ENCODE data around the gene ZMYND10.

ZMYND10 gene

DNA sequence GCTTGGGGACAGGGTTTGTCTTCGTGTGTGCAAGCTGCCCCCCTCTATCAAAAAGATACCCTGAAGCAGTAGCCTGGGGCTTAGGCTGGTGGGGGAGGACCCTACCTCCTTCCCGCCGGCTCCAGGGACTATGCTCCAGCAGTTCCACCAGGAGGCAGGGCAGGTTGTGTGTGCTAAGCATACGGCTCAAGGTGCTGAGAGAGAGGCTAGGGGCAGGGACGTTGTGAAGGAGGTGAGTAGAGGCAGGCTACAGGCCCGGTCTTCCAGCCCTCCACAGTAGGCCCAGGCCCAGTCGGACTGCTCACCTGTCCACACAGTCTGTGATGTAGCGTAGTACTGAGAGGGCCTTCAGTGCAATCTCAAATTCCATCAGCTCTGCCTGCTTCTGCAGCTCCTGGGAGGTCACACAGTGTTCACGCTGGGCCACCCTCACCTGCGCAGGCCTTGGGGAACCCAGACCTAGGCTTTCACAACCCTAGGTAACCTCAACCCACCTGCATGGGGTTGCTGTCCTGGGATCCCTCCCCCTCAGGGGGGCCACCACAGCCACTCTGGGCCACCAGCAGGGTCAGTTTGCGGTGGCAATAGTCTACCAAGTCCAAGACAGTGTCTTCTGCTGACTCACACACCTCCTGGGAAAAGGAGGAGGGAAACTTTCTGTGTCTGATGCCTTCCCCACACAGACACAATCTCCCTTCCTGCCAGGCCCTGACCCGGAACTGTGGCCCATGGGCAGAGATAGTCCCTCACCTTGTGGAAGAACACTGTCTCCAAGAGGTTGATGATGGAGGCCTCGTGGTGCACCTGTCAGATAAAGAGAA is 2.5 kb downstream of the ZMYND10 start:
- DNase-seq, result no peak

DNA sequence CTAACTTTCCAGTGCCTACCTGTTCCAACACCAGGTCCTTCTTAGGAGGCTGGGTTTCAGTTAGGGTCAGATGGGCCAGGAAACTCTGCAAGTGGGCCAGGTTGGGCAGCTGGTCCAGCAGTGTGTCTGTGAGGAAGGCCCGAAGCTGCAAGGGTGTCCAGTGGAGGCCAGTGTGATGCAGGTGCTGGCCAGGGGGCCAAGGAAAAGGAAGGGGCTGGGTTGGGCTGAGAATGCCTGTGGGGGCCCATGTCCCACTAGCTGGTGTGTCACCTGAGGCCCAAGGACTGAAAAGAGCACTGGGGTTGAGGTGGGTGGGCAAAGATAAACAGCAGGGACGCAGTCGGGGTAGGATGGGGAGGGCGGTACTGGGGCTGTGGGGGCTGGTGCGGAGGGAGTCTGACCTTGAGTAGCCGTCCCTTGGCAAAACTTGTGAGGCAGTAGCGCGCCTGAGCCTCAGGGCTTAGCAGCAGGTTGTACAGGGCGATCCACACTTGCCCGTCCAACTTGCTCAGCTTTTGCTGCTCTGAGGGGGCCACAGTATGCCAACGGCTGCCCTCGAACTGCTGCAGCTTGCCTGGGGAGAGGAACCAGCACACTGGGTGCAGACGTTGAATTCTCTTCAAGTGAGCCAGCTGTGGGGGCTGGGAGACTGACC is 3.4 kb downstream of the ZMYND10 start:
- DNase-seq, result no peak

DNA sequence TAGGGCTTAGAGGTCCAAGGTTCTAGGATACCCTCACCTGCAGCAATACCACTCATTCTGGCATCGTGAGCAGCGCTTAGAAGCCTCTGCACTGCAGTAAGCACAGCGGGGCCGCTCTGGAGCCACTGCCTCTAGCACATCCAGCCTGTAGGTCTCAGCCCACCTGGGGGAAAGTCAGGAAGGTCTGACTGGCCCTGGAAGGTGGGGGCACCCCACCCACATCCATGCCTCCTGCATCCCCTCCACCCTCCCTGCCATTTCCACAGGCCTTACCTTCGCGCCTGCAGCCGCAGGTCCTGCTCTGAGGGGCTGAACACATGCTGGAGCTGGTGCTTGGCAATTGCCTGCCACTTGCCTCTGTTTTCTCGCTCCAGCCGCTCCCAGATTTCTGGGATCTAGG is 4.0 kb downstream of the ZMYND10 start:
- DNase-seq, result peak; percentile 35

DNA sequence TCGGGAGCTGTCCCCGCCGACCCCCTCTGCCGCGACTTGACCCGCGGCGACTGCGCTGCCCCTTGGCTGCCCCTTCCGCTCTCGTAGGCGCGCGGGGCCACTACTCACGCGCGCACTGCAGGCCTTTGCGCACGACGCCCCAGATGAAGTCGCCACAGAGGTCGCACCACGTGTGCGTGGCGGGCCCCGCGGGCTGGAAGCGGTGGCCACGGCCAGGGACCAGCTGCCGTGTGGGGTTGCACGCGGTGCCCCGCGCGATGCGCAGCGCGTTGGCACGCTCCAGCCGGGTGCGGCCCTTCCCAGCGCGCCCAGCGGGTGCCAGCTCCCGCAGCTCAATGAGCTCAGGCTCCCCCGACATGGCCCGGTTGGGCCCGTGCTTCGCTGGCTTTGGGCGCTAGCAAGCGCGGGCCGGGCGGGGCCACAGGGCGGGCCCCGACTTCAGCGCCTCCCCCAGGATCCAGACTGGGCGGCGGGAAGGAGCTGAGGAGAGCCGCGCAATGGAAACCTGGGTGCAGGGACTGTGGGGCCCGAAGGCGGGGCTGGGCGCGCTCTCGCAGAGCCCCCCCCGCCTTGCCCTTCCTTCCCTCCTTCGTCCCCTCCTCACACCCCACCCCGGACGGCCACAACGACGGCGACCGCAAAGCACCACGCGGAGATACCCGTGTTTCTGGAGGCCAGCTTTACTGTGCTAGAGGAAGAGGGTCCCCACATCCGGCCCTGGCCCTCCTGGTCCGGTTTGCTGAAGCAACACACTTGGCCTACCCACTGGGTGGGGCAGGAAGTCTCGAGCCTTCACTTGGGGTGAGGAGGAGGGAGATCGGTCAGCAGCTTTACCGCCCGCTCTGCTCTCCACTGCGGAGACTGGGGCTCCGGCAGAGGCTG is 4.8 kb downstream of the ZMYND10 start, which contains the start of gene RASSF1:
Gene RASSF1, minus strand, starts transcription at position 389 of the 882 bp plus-strand sequence. Its CDS starts 31 bp downstream, at position 358.
- peak; percentile 82 for DNase-seq

DNA sequence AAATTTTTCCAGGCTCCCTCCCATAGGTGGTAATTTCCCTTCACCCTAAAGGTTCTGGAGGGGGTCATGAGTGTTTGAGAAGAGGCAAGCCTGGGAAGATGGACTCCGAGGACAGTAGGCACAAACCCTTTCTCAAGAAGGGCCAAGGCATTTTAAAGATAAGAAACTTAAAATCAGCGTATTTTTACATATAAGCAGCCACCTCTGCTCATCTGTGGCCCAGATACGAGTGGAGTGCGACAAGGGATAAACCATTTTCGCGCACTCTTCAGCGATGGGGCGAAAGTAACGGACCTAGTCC is 5.4 kb downstream of the ZMYND10 start:
- DNase-seq, result no peak

DNA sequence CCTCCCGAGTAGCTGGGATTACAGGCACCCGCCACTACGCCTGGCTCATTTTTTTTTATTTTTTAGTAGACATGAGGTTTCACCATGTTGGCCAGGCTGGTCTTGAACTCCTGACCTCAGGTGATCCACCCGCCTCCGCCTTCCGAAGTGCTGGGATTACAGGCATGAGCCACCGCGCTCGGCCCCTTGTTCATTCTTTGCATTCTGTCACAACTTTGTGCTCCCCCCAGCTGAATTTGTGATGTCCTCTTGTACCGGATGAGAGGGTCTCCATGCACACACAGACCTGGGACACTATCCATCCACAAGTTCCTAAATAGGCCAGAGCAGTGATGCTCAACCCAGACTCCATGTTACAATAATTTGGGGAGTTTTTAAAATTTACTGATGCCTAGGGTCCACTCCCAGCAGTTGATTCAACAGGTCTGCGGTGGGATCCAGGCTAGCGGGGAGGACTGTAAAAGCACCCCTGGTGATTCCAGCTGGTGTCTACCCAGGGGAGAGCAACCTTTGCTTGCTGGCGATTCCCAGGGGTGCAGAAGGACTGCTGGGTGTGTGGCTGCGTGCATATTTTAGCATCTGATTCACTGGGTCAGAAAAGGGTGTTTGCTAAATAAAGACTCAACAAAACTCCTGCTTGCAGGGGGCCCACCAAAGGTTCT is 5.9 kb downstream of the ZMYND10 start:
- no peak for DNase-seq

DNA sequence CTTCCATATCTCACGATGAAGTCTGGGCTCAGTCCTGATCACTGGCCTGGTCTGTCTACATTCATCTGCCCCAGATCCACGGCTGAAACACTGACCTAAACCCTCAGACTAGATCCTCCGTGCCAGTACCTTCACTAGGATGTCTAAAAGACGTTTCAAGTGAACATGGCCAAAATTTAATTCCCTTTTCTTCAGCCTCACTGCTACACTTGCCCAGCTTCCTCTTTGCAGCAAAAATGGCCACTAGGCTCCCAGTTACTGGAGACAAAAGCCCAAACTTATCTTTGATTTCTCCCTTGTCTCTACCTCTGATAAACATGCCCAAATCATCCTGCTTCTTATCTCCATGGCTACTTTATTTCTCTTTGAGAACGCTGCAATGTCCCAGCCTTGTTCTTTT is 6.6 kb downstream of the ZMYND10 start:
- no peak for DNase-seq

DNA sequence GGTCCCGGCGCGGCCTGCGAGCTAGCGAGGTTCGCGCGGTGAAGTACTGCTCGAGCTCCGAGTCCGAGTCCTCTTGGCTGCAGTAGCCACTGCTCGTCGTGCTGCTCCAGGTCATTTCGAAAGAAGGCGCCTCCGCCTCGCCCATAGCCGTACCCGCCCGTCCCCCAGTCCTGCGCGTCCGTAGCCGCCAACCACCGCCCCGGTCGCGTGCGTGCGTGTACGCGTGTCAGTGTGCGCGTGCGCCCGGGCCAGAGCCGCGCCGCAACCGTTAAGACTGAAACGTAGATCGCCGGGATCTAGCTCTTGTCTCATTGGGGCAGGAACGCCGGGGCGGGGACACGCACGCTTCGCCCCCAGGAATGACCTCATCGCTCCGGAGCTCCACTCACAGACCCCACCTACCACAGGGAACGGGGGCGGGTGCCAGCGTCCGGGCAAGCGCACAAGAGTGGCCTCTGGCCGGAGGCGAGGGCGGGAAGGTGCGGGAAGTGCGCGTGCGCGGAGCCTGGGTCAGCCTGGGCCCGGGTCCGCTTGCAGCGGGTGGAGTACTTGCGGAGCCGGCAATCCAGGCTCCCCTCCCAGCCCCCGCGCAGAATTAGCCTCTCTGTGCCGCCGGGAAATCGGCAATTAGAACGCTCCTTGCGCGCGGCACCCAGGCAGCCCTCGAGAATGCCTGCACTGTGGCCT is 8.2 kb downstream of the ZMYND10 start:
- peak; percentile 98 for DNase-seq

DNA sequence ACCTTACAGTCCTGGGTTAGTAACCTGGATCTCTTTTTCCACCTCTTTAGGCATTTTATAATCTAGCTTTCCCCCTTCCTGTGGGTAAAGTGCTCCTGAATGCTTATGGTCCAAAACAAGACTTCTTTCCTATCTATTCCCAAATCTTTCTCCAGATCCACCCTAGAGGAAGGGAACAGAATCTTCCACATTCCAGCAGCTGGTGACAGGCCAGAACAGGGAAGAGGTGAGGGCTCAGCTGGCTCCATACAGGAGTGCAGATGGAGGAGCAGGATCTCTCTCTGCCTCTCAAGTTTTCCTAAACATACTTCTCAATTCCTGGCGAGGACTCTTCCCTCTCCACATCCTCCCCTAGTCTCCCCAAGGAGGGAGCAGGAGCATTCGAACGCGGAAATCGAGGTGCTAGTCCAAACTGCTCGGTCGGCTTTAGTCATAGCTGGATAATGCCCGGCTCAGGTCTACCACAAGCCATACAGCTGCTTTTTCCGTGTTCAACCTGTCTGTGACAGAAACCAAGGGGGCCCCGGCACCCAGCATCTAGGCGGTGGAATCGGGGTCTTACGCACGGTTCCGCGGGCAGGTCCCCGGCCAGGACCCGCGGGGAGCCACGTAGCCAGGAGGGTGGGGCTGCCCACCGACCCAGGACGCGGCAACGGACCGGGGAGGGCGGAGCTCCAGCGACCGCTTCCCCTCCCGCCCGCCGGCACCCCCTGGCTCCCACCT is 8.9 kb downstream of the ZMYND10 start:
- peak; percentile 69 for DNase-seq

DNA sequence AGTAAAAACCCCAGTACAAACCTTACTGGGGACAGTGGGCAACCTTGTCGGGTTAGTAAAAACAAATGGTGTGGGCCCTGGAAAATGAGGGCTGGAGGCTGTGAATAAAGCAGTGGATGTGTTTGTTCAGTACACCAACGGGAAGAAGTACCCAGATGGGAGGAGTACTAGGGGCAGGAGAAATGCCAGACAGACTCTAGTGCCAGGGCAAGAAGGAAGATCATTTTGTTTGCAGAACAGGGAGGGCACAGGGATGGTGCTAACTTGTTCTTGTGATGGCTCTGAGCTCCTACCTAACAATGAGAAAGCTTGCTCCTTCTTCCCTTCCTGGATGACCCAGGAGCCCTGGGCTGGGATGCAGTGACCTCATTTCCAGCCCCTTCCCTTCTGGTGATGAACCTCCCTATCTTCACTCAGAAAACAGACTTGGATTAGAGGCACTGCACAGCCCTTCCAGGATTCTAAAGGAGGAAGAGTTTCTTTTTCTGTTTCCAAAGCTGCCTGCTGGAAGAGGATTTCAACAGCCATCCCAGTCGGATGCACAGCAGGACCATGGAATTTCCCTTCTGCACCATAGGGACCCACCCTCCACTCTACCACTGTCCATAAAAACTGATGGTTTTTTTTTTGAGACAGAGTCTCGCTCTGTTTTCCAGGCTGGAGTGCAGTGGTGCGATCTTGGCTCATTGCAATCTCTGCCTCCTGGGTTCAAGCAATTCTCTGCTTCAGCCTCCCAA is 11.0 kb downstream of the ZMYND10 start:
- DNase-seq, result no peak

DNA sequence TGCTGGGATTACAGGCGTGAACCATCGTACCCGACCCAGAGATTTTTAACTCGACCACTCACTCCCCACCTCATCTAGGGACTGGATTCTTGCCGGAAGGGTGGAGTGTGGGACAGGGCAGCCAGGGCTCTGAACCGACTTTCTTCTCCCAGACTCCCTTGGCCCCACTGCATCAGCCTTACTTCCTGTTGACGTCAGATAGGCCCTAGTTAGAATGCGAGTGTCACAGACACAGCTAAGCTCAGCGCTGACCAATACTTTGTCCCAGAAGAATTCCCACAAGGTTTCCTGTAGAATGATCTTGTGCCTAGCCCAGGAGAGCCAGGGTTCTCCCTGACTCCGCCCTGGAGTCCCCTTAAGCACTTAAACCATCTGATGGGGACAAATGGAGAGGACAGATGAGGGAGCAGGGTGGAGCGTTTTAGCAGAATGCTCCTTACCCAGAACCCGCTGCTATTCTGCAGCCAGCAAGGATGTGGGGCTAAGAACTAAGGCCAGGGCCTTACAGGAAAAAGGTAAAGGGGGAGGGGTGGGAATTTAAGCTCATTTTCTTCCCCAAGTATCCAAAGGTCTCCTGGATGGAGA is 11.7 kb downstream of the ZMYND10 start:
- no peak for DNase-seq

DNA sequence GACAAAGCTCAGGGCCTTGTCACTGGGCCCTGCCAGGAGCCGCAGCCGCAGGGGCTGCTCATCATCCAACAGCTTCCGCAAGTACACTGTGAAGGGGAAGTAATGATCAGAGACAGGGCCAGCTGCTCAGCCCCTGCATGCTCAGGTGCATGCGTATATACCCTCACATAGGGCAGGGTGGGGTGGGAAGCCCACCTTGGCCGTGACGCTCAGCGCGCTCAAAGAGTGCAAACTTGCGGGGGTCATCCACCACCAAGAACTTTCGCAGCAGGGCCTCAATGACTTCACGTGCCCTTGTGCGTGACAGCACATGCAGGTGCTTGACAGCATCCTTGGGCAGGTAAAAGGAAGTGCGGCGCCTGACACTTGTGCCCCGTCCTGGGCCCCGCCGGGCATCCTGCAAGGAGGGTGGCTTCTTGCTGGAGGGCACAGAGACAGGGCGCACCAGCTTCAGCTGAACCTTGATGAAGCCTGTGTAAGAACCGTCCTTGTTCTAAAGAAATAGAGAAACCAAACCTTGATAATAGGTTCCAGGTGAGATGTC is 14.1 kb downstream of the ZMYND10 start:
- no peak for DNase-seq

DNA sequence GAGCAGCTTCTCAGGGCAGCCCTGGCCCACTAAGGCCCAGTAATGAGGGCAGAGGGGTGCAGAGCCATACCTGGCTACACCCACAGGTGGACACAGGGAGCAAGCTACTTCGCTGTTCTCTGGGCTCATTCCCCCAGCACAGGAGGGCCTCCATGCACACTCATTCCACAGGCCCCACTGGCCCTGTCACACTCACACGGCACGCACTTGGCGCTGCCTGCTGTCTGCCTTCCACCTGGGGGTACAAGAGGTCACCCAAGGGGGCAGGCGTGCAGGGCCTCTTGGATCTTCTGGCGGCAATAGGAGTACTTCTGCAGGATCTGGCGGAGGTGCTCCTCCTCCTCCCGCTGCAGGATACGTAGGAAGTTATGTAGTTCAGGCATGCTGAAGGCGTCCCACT is 15.2 kb downstream of the ZMYND10 start:
- DNase-seq, result no peak

DNA sequence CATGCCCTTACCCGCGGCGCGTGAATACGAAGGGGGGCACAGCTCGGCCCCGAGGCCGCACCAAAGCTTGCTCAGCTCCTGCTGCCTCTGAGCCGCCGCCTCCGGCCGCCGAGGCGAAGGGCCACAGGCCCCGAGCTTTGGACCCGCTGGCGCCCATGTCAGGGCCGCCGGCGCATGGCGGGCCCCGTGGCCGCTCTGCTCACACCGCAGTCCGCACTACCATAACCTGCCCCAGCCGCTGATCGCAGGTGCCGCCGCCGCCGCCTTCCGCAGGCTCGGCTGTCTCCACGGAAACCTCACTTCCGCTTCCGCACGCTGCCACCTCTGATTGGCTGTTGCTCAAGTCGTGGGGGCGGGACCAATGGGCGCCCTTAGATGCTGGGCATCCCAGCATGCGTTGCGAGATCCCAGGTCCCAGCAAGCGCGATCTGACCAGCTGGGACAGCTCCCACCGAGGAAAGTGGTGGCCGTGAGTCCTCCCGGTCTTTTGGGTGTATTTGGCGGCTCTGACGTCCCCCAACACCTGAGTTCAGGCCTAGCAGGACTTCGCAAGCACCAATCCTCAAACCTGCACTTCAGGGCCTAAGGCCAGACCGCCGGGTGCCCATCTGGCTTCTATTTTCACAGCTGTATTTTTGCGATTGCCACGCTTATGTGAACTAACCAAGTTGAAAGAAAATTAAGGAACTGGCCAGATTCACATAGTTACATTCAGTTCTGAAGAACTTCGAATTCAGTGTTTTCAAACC is 17.4 kb downstream of the ZMYND10 start, which contains the start of gene TUSC2:
Gene TUSC2, minus strand, starts transcription at position 281 of the 749 bp plus-strand sequence. Its CDS starts 124 bp downstream, at position 157.
- DNase-seq, result peak; percentile 97

DNA sequence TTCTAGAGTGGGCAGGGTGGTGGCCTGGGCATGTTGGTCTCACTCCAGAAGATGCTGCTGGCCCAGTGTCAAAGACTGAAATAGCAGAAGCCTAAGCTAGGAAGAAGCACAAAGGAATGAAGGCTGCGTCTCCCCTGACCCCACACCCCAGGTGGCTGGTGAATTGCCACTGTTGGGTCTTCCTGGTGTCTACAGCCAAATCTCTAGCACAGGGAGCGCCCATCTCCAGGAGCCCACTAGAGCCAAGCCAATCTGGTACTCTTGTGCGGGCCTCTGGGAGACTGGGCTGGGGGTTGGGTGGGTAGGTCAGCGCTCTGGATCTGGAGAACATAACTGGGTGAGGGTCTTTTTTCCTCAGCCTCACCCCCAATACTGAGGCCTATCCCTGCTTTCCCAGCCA is 18.4 kb downstream of the ZMYND10 start:
- DNase-seq, result no peak

DNA sequence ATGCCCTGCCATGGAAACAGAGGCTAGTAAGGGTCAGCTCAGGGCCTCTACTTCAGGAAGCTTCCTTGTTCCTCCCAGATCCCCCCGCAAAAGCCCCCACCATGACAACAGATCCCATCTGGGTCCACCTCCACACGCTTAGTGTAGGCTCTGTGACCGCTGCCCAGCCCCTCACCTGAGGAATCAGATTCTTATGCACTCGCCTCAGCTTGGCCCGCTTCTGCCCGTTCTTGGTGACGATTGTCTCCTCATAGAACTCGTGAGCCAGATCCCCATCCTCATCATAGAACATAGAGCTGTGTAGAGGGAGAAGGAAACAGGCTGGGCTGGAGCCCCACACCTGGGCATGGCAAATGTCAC is 19.4 kb downstream of the ZMYND10 start:
- no peak for DNase-seq

DNA sequence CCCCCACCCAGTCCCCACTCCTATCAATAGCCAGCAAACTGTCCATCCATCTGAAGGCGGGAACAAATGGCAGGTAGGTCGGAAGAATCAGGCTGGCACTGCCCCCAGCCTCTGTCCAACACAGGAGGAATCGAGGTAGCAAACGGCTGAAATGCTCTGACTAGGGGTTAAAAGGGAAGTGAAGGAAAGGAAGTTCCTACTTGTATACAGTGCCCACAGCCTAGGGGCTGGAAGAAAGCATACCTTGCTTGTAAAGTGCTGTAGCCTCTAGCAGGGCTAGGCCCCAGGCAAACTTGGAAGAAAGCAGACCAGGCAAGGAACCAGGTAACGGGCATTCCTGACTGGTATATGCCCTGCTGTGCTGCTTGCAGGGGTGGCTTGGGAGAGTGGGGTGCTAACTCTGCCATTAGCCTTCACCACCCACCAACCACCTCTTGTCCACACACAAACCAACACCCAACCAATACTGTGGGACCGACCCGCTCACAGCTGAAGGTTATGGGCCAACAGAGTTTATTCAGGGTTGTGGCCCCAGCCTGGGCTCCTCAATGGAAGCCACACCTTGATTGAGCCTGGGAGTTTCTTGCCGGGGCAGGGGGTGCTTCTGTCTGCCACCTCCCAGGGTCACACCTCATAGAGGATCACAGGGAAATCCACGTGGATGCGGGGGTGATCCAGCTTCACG is 19.9 kb downstream of the ZMYND10 start:
- DNase-seq, result no peak

DNA sequence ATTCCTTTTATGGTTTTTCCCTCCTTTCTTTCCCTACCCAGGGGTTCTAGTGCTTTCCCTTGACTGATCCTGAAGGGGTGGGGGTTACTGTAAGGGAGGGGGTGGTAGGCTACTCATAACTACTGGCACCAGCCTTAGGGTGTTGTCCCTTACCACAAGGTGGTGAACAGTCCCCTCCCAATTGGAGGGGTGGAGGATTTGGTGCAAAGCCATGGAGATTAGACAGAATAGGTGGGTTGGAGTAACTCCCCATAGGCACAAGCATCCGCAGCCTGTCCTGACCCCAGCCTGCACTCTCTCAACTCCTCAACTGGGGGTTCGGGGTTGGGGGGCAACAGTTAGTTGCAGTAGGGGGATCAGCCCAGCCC is 20.4 kb downstream of the ZMYND10 start:
- no peak for DNase-seq
